IMR-90 (cell line): ENCODE measurements around the gene CSNK1D. TPM values are rescaled to one million over a fixed set of nuclear protein-coding genes. Genes with fewer than 3 reads are reported as not detected.

ENCODE experiments used
- ATAC-seq: fragments of 200-7000 bp; cut with Tn5 transposase; 2 replicates; pipeline ENCODE4 v1.9.1; 2020; ENCODE audit warnings: low read depth, mild to moderate bottlenecking, moderate library complexity
- BruUV-seq: library from RNA; stranded (reverse); fragments of 400-500 nt; replicated peaks from 2 replicates; lab custom pipeline; 2021; lab: Mats Ljungman, UMichigan
- CTCF ChIA-PET: fragments of 300-600 bp; formaldehyde crosslinking; extraction: SDS; loops from one replicate; lab custom pipeline; 2021; ENCODE audit warnings: antibody characterized with exemption; lab: Yijun Ruan, JAX
- POLR2A ChIA-PET: fragments of 300-600 bp; sonication (Branson Sonifier 250); formaldehyde crosslinking; loops from one replicate; lab custom pipeline; 2022; ENCODE audit warnings: antibody characterized with exemption; ENCODE audit not compliant: unreplicated experiment; lab: Charles Lee
- DNase-seq: peaks from one replicate; pipeline ENCODE4 v3.0.0; 2013
- H2AFZ ChIP-seq: replicated peaks from 2 replicates; pipeline ENCODE3; 2013; ENCODE audit warnings: low read length, mild to moderate bottlenecking; ENCODE audit not compliant: poor library complexity
- H2AK5ac ChIP-seq: 2 replicates; pipeline ENCODE4 v1.6.1; 2013; ENCODE audit warnings: low read depth, low read length, inconsistent platforms
- H2AK9ac ChIP-seq: replicated peaks from 2 replicates; pipeline ENCODE3; 2013; ENCODE audit warnings: mild to moderate bottlenecking, low read depth, low read length, moderate library complexity; ENCODE audit not compliant: poor library complexity
- H2BK120ac ChIP-seq: 2 replicates; pipeline ENCODE4 v1.6.1; 2013; ENCODE audit warnings: low read depth, low read length, inconsistent platforms
- H2BK15ac ChIP-seq: 3 replicates; pipeline ENCODE4 v1.6.1; 2013; ENCODE audit warnings: low read depth, low read length, inconsistent platforms
- H2BK20ac ChIP-seq: 2 replicates; pipeline ENCODE4 v1.6.1; 2013; ENCODE audit warnings: low read depth, mild to moderate bottlenecking, inconsistent platforms, low read length, moderate library complexity
- H2BK5ac ChIP-seq: 2 replicates; pipeline ENCODE4 v1.6.1; 2013; ENCODE audit warnings: mild to moderate bottlenecking, low read depth, low read length, inconsistent platforms; ENCODE audit not compliant: poor library complexity, severe bottlenecking
- H3K14ac ChIP-seq: replicated peaks from 2 replicates; pipeline ENCODE4 v1.6.1; 2013; ENCODE audit warnings: low read depth, low read length, inconsistent platforms
- H3K18ac ChIP-seq: 2 replicates; pipeline ENCODE4 v1.6.1; 2013; ENCODE audit warnings: low read depth, low read length, control low read depth
- H3K23ac ChIP-seq: 2 replicates; pipeline ENCODE4 v1.6.1; 2013; ENCODE audit warnings: low read depth, low read length, inconsistent platforms
- H3K27ac ChIP-seq: 2 replicates; pipeline ENCODE4 v1.5.1; 2013; ENCODE audit warnings: mild to moderate bottlenecking, control low read depth, low read length; ENCODE audit not compliant: insufficient read depth
- H3K27me3 ChIP-seq: 2 replicates; pipeline ENCODE4 v1.6.1; 2013; ENCODE audit warnings: low read length; ENCODE audit not compliant: control insufficient read depth, insufficient read depth
- H3K36me3 ChIP-seq: 2 replicates; pipeline ENCODE4 v1.6.1; 2013; ENCODE audit warnings: low read length, mixed read lengths; ENCODE audit not compliant: control insufficient read depth, insufficient read depth
- H3K4ac ChIP-seq: 2 replicates; pipeline ENCODE4 v1.6.1; 2013; ENCODE audit warnings: low read depth, low read length, inconsistent platforms
- H3K4me1 ChIP-seq: 2 replicates; pipeline ENCODE4 v1.6.1; 2013; ENCODE audit warnings: low read length, mixed read lengths; ENCODE audit not compliant: control insufficient read depth, insufficient read depth
- H3K4me2 ChIP-seq: 2 replicates; pipeline ENCODE4 v1.6.1; 2013; ENCODE audit warnings: low read depth, mild to moderate bottlenecking, control low read depth, low read length, moderate library complexity
- H3K4me3 ChIP-seq: 2 replicates; pipeline ENCODE4 v1.5.1; 2013; ENCODE audit warnings: low read depth, mild to moderate bottlenecking, control low read depth, low read length, moderate library complexity; ENCODE audit not compliant: insufficient read depth
- H3K56ac ChIP-seq: 2 replicates; pipeline ENCODE4 v1.6.1; 2013; ENCODE audit warnings: low read length, inconsistent platforms; ENCODE audit not compliant: insufficient read depth; ENCODE audit errors: extremely low read depth
- H3K79me1 ChIP-seq, 2 experiments: 2 replicates each; pipeline ENCODE4 v1.6.1; 2013; ENCODE audit warnings: low read length in 2 of 2, inconsistent platforms in 1 of 2, low read depth in 1 of 2
- H3K9ac ChIP-seq: 2 replicates; pipeline ENCODE4 v1.6.1; 2013; ENCODE audit warnings: low read depth, low read length, control low read depth
- H3K9me1 ChIP-seq: 2 replicates; pipeline ENCODE4 v1.6.1; 2013; ENCODE audit warnings: low read length, inconsistent platforms; ENCODE audit not compliant: insufficient read depth
- H3K9me3 ChIP-seq: 2 replicates; pipeline ENCODE4 v1.6.1; 2013; ENCODE audit warnings: low read length; ENCODE audit not compliant: control insufficient read depth, insufficient read depth
- H4K20me1 ChIP-seq: 2 replicates; pipeline ENCODE4 v1.6.1; 2013; ENCODE audit warnings: low read length, inconsistent platforms; ENCODE audit not compliant: insufficient read depth
- H4K5ac ChIP-seq: 2 replicates; pipeline ENCODE4 v1.6.1; 2013; ENCODE audit warnings: mild to moderate bottlenecking, low read depth, low read length, control low read depth
- H4K8ac ChIP-seq, 2 experiments: 2 replicates each; pipeline ENCODE4 v1.6.1; 2013; ENCODE audit warnings: low read depth in 2 of 2, low read length in 2 of 2, control low read depth in 1 of 2, inconsistent platforms in 1 of 2
- H4K91ac ChIP-seq: 2 replicates; pipeline ENCODE4 v1.6.1; 2013; ENCODE audit warnings: low read depth, low read length, inconsistent platforms; ENCODE audit not compliant: insufficient read depth
- BHLHE40 ChIP-seq: fragments of 150-350 bp; IDR thresholded peaks from 2 replicates; pipeline ENCODE4 v1.6.1; 2016; ENCODE audit warnings: mild to moderate bottlenecking, low read depth, low read length
- CEBPB ChIP-seq: IDR thresholded peaks from 2 replicates; pipeline ENCODE4 v1.6.1; 2012; ENCODE audit warnings: low read depth, low read length, improper control_type of control experiment
- CHD1 ChIP-seq: IDR thresholded peaks from 2 replicates; pipeline ENCODE4 v1.6.1; 2012; ENCODE audit warnings: low read depth, low read length, improper control_type of control experiment
- CTCF ChIP-seq: conservative IDR thresholded peaks from 2 replicates; pipeline ENCODE4 v1.5.1; 2012; ENCODE audit warnings: mild to moderate bottlenecking, low read depth, low read length, improper control_type of control experiment
- ELK1 ChIP-seq: fragments of 150-350 bp; IDR thresholded peaks from 2 replicates; pipeline ENCODE4 v1.6.1; 2016; ENCODE audit warnings: low read depth, mild to moderate bottlenecking, low read length, moderate library complexity, borderline replicate concordance
- FOS ChIP-seq: fragments of 150-350 bp; IDR thresholded peaks from 2 replicates; pipeline ENCODE4 v1.6.1; 2016; ENCODE audit warnings: low read depth, low read length
- MAFK ChIP-seq: IDR thresholded peaks from 2 replicates; pipeline ENCODE4 v1.6.1; 2012; ENCODE audit warnings: low read depth, low read length, improper control_type of control experiment
- MAZ ChIP-seq: IDR thresholded peaks from 2 replicates; pipeline ENCODE4 v1.6.1; 2012; ENCODE audit warnings: low read depth, mild to moderate bottlenecking, low read length, improper control_type of control experiment, moderate library complexity, borderline replicate concordance
- MXI1 ChIP-seq: IDR thresholded peaks from 2 replicates; pipeline ENCODE4 v1.6.1; 2012; ENCODE audit warnings: low read depth, mild to moderate bottlenecking, low read length, moderate library complexity, borderline replicate concordance
- NFE2L2 ChIP-seq: fragments of 150-350 bp; IDR thresholded peaks from 2 replicates; pipeline ENCODE4 v1.6.1; 2016; ENCODE audit warnings: low read depth, mild to moderate bottlenecking, low read length
- POLR2A ChIP-seq: IDR thresholded peaks from 2 replicates; pipeline ENCODE4 v1.6.1; 2012; ENCODE audit warnings: mild to moderate bottlenecking, low read depth, low read length
- RAD21 ChIP-seq: IDR thresholded peaks from 2 replicates; pipeline ENCODE4 v1.6.1; 2012; ENCODE audit warnings: low read length, improper control_type of control experiment
- RCOR1 ChIP-seq: IDR thresholded peaks from 2 replicates; pipeline ENCODE4 v1.6.1; 2012; ENCODE audit warnings: mild to moderate bottlenecking, low read length, improper control_type of control experiment; ENCODE audit not compliant: insufficient replicate concordance
- RFX5 ChIP-seq: IDR thresholded peaks from 2 replicates; pipeline ENCODE4 v1.8.0; 2012; ENCODE audit warnings: low read depth, mild to moderate bottlenecking, low read length, moderate library complexity
- SMC3 ChIP-seq: fragments of 150-350 bp; IDR thresholded peaks from 2 replicates; pipeline ENCODE4 v1.6.1; 2016; ENCODE audit warnings: low read depth, mild to moderate bottlenecking, antibody characterized with exemption, low read length, moderate library complexity
- WGBS, 2 experiments: methylation state at CpG; one replicate each; pipeline versions ENCODE4 v1.1.5 to v1.1.7; 2013; ENCODE audit warnings: missing lambda C conversion rate in 2 of 2; ENCODE audit not compliant: insufficient read length in 1 of 2; ENCODE audit errors: extremely low coverage in 2 of 2; 5-methylcytosine and 5-hydroxymethylcytosine counted together
- dilution Hi-C: fragments of 300-500 bp; cut with HindIII; formaldehyde crosslinking; loops from one replicate; pipeline ENCODE4 v1.14.3; 2018; ENCODE audit warnings: low sequenced_read_pairs; ENCODE audit not compliant: unreplicated experiment
- in situ Hi-C: fragments of 300-500 bp; cut with MboI; formaldehyde crosslinking; loops from 3 replicates; pipeline ENCODE4 v1.14.3; 2019; ENCODE audit warnings: low sequenced_read_pairs, inconsistent platforms, mixed read lengths
- intact Hi-C: fragments of 100-400 bp; cut with micrococcal nuclease; formaldehyde crosslinking; loops from 2 replicates; pipeline ENCODE4 v1.10.0; 2022
- polyA plus RNA-seq, 3 experiments: library from polyadenylated mRNA; depleted of rRNA; stranded (reverse); fragments of >200 nt; gene quantifications; 2 replicates each; pipeline ENCODE4 v1.2.3, GENCODE V29; 2012; ENCODE audit warnings: low replicate concordance in 1 of 3
- total RNA-seq: library from RNA; depleted of rRNA; stranded (reverse); fragments of >200 nt; gene quantifications from 2 replicates; pipeline ENCODE4 v1.2.3, GENCODE V29; 2012

CSNK1D gene
- total and polyA plus RNA-seq, 2 of the 4 experiments (the other 2 are of a cell fraction), result 47.1 to 186 TPM

- H2BK15ac ChIP-seq, result no peak overlapping the region
- H4K8ac ChIP-seq, result no peak overlapping the region
- H3K4me3 ChIP-seq, result no peak overlapping the region
- H3K4me2 ChIP-seq, result no peak overlapping the region
- DNase-seq (no peak), ATAC-seq (no peak)
- 85% methylated on average over 17 of the region's 21 CpGs; no CpG with 5 or more reads in 1 of the 2 experiments for WGBS, 2 experiments
- intact Hi-C loops (no loop called here), in situ Hi-C loops (no loop called here), dilution Hi-C loops (no loop called here)
- no peaks in the 10 kb centered on the region for H3K79me1 ChIP-seq
- no peak for TF ChIP-seq BHLHE40
- no peak for TF ChIP-seq FOS
- TF ChIP-seq RFX5, result no peak
- no peak for TF ChIP-seq RAD21
- TF ChIP-seq POLR2A, result no peak
- TF ChIP-seq CHD1, result no peak
- no peak for TF ChIP-seq RCOR1
- no peak for TF ChIP-seq MAZ
- no peak for TF ChIP-seq CTCF
- TF ChIP-seq NFE2L2, result no peak
- no peak for TF ChIP-seq CEBPB
- TF ChIP-seq ELK1, result no peak
- TF ChIP-seq MAFK, result no peak
- TF ChIP-seq SMC3, result no peak
- no peak for TF ChIP-seq MXI1
- H3K9ac ChIP-seq, result no peak overlapping the region
- no peak overlapping the region for H2BK5ac ChIP-seq
- H3K23ac ChIP-seq, result no peak overlapping the region
- H4K5ac ChIP-seq, result no peak overlapping the region
- H2BK120ac ChIP-seq, result no peak overlapping the region
- ChIA-PET CTCF (no interaction called here), POLR2A (interaction anchor here (0.6 kb wide), 1 partner anchor 137 kb away, joined by 4 read pairs; no protein-coding TSS in a partner anchor)
- no peak overlapping the region for H4K91ac ChIP-seq
- no peak overlapping the region for H2AFZ ChIP-seq
- no peaks in the 10 kb centered on the region for H3K9me3 ChIP-seq
- peaks cover 49% of the 10 kb centered on the region for H3K27me3 ChIP-seq
- no peak overlapping the region for H3K18ac ChIP-seq
- no peak overlapping the region for H2BK20ac ChIP-seq
- H3K4me1 ChIP-seq, result no peaks in the 10 kb centered on the region
- no peak overlapping the region for H3K14ac ChIP-seq
- no peak overlapping the region for H3K56ac ChIP-seq
- BruUV-seq, result no TSS peak
- H3K36me3 ChIP-seq, result no peaks in the 10 kb centered on the region
- H3K27ac ChIP-seq, result no peak overlapping the region
- no peaks in the 10 kb centered on the region for H3K9me1 ChIP-seq
- H2AK9ac ChIP-seq, result no peak overlapping the region
- no peak overlapping the region for H2AK5ac ChIP-seq
- 0 out of 2 replicates have a peak, but pooled peaks cover 4% of the 10 kb centered on the region for H4K20me1 ChIP-seq
- no peak overlapping the region for H3K4ac ChIP-seq
Observed at GRCh38 chr17:82310877-82311276, 37.4 kb upstream of the CSNK1D start.
